ENCODE measurements around the gene OVCA2.

Gene OVCA2

DNA sequence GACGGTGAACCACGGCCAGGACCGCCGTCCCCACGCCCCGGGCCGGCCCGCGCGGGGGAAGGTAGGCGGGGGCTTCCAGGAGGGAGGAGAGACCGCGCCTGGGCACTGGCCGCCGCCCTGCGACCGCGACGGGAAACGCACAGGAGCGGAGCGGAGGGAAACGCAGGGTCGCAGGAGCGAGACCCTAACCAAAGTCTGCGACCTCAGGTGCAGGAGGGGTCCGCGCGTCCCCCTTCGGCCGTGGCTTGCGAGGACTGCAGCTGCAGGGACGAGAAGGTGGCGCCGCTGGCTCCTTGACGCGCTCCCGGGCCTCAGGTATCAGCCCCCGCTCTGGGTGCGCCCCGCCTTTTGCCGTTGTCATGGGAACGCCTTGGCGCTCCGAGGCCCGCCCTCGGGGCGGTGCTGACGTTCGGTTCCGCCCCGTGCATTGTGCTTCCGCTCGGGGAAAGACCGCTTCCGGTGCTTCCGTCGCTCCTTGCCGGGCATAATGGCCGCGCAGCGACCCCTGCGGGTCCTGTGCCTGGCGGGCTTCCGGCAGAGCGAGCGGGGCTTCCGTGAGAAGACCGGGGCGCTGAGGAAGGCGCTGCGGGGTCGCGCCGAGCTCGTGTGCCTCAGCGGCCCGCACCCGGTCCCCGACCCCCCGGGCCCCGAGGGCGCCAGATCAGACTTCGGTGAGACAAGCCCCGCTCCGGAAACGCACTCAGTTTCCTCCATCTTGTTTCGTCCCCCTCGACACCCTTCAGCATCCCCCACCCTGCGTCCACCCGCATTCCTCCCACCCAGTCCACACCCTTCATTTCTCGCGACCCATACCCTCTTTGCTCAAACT, at the start of gene OVCA2:
Gene OVCA2, plus strand, starts transcription at position 462 of the 829 bp plus-strand sequence. Its CDS starts 26 bp downstream, at position 488.
- DNase-seq, result peak; percentile 97
- in situ Hi-C loops (cut with HindIII; ENCODE audit: low pct_ligation_motif_present, low pct_unique_long_range_greater_than_20kb, low sequenced_read_pairs), result loop anchor here (25.0 kb wide), 1 partner anchor 154 kb away; no protein-coding TSS in a partner anchor

- no peak for DNase-seq
- in situ Hi-C loops (cut with HindIII; ENCODE audit: low pct_ligation_motif_present, low pct_unique_long_range_greater_than_20kb, low sequenced_read_pairs), result no loop called here
Observed at GRCh38 chr17:1992541-1992940, 49.3 kb upstream of the OVCA2 start.

DNA sequence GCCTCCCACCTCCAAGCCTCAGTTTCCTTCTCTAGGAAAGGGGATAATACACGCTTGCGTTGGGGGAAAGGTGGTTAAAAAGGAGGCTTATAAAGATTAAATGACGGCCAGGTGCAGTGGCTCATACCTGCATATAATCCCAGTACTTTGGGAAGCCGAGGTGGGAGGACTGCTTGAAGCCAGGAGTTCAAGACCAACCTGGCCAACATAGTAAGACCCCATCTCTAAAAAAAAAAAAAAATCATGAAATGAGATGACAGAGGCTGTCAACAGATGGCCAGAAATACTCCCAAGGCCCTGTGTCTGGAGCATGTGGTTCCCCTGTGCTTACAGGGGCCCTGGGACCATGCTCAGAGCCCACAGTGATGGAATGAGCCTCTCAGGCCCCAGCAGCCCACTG, 47.1 kb upstream of the OVCA2 start:
- DNase-seq, result no peak
- in situ Hi-C loops (cut with HindIII; ENCODE audit: low pct_ligation_motif_present, low pct_unique_long_range_greater_than_20kb, low sequenced_read_pairs), result no loop called here

DNA sequence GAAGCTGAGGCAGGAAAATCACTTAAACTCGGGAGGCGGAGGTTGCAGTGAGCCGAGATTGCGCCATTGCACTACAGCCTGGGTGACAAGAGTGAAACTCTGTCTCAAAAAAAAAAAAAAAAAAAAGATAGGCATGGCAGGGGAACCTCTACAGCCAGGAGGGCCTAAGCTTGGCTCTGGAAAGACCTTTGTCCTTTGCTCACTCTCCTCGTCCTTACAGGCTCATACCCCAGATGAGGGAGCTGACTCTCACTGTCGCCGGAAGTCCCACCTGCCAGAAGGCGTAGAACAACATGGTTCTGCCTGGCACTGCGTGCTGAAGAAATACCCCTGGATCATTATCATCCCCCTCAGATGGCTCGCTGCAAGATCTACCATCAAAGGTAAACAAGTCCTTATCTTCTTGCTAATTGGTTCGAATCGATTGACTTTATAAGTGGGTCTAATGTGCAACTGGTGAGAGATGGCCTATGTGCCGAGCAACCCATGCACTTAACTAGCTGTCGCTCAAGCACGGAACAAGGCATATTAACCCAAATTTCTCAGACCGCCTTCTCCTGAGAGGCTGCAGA, 46.4 kb upstream of the OVCA2 start:
- in situ Hi-C loops (cut with HindIII; ENCODE audit: low pct_ligation_motif_present, low pct_unique_long_range_greater_than_20kb, low sequenced_read_pairs), result no loop called here
- no peak for DNase-seq

- in situ Hi-C loops (cut with HindIII; ENCODE audit: low pct_ligation_motif_present, low pct_unique_long_range_greater_than_20kb, low sequenced_read_pairs), result no loop called here
- no peak for DNase-seq
Observed at GRCh38 chr17:1995907-1996799, 45.7 kb upstream of the OVCA2 start.

DNA sequence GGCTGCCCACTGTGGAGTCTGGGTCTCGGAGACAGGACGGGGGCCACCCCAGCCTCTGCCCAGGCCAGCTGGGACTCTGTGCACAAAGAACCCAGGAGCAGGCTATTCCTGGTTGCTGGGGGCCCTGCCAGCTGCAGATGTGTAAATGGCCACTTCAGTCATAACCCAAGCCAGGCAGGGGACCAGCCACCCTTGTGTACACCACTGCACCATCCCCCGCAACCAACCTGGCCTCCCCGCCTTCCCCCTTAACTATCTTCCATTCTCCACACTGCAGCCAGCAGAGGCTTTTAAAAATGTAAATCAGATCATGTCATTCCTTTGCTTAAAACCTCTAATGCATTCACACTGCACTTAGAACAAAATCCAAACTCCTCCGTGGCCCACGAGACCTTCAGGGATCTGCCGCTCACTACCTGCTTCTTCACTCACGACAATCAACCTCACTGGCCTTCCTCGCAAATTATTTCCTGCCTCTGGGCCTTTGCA, 45.0 kb upstream of the OVCA2 start:
- no peak for DNase-seq
- in situ Hi-C loops (cut with HindIII; ENCODE audit: low pct_ligation_motif_present, low pct_unique_long_range_greater_than_20kb, low sequenced_read_pairs), result no loop called here

- in situ Hi-C loops (cut with HindIII; ENCODE audit: low pct_ligation_motif_present, low pct_unique_long_range_greater_than_20kb, low sequenced_read_pairs), result no loop called here
- peak; percentile 34 for DNase-seq
Observed at GRCh38 chr17:1997289-1997926, 44.4 kb upstream of the OVCA2 start.

GRCh38 chr17:1997927-1998742, 43.7 kb upstream of the OVCA2 start:
- in situ Hi-C loops (cut with HindIII; ENCODE audit: low pct_ligation_motif_present, low pct_unique_long_range_greater_than_20kb, low sequenced_read_pairs), result no loop called here
- DNase-seq, result peak; percentile 34

DNA sequence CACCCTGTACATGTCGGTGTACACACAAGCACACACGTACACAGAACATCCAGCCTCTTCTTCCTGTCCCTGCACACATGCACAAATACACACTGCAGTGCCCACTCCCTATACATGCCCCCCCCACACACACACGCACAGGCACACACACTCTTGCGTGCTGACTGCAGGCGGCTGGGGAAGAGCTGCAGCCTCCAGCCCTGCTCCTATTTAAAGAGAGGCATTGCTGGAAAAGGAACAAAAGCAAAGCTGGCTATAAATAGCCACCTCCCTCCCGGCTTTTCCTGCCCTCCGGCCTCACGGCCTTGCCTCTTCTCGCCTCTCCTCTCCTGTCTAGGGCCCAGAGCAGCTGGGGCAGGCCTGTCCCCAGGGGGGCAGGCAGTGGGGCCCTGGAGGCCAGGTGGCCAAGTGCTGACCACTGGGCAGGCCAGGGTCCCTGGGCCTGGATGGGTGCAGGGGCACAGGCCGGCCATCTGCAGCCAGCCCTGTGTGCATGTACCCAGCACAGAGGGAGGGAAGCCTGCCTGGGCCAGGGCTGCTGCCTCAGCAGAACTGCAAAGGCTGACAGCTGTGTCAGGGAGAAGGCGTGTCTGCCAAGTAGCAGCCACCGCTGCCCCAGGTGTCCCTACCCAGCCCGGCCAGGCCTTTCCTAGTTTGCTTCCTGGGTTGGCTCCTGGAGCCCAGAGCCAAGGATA, 42.1 kb upstream of the OVCA2 start:
- in situ Hi-C loops (cut with HindIII; ENCODE audit: low pct_ligation_motif_present, low pct_unique_long_range_greater_than_20kb, low sequenced_read_pairs), result no loop called here
- no peak for DNase-seq

- in situ Hi-C loops (cut with HindIII; ENCODE audit: low pct_ligation_motif_present, low pct_unique_long_range_greater_than_20kb, low sequenced_read_pairs), result no loop called here
- no peak for DNase-seq
Observed at GRCh38 chr17:2002767-2003329, 39.0 kb upstream of the OVCA2 start.

GRCh38 chr17:2003525-2003924, 38.3 kb upstream of the OVCA2 start:
- in situ Hi-C loops (cut with HindIII; ENCODE audit: low pct_ligation_motif_present, low pct_unique_long_range_greater_than_20kb, low sequenced_read_pairs), result no loop called here
- DNase-seq, result no peak

DNA sequence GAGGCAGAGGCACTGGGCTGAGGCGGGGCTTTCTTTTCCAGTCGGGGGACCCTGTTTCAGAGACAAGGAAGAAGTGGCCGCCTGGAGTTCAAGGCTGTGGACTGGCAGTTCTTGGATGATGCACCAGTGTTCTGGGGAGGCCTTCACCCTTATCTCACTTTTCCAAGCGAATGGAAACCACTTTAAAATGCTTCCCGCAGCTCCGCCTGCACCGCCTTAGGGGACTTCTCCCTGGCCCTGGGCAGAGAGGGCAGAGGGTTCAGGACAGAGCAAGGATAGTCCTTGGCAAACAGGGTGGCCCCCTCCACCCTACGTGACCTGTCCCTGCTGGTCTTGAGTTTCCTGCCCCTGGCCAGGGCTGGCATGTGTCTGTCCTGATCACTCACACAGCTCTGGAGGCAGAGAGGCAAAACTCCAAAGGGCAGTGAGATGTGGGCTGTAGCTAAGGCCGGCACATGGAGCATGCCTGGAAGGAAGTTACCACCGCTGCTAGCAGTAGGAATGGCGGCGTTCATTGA, 37.3 kb upstream of the OVCA2 start:
- DNase-seq, result no peak
- in situ Hi-C loops (cut with HindIII; ENCODE audit: low pct_ligation_motif_present, low pct_unique_long_range_greater_than_20kb, low sequenced_read_pairs), result no loop called here

GRCh38 chr17:2008332-2009126, 33.3 kb upstream of the OVCA2 start:
- in situ Hi-C loops (cut with HindIII; ENCODE audit: low pct_ligation_motif_present, low pct_unique_long_range_greater_than_20kb, low sequenced_read_pairs), result no loop called here
- DNase-seq, result no peak

DNA sequence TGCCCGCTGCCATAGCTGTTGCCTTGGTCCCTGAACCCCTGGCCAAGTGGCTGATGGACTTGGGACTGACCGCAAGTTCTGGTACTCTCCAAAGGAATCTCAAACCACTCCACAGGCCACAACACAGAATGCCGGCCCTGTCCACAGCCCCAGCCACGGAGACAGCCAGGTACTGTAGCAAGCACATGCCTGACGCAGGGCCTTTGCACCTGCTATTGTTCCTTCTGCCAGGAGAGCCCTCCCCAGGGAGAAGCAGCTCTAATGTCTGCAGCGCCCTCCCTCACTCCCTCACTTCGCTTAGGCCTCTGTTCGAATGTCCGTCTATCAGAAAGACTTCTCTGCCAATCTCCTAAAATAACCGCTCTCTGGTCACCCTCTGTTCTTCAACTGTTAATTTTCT, 32.1 kb upstream of the OVCA2 start:
- DNase-seq, result no peak
- in situ Hi-C loops (cut with HindIII; ENCODE audit: low pct_ligation_motif_present, low pct_unique_long_range_greater_than_20kb, low sequenced_read_pairs), result no loop called here

DNA sequence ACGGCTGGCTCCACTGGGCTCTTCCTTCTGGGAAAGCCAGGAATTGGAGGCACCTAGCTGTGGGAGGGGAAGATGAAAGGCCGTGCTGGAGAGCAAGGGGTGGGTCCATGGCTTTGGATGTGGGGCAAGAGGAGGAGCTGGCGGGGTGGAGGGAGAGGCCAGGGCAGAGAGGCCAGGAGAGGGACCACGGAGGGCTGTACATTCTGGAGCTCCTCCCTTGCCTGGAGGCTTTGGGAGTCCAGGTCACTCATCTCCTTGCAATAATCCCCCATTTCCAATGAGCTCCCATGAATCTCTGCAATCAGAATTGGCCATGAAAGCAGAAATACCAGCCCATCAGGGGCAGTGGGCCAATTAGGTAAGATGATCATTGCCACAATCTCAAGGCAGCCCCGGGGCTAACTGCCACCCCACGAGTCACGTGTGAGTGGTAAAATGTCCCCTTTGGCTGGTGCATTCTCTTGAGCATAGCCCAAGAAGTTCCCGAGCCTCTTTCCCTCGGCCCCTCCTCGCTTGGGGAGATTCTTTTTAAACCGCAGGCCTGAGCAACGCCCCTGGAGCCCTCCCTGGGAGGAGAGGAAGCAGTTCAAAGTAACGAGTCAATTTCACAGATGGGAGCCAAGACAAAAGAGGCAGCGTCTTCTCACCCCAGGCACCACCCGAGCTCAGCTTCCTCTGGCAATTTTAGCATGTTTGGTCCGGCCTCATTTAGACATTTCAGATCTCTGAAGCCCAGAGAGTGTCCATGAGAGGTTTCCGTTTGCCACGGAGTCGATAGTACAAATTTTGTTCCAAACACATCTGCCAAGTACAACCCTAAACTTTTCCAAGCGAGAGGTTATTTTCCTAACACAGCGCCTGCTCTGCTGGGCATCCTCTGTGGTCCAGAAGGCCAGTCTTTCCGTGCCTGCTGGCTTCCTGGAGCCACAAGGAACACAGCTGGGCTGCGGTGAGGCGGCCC, 30.1 kb upstream of the OVCA2 start:
- in situ Hi-C loops (cut with HindIII; ENCODE audit: low pct_ligation_motif_present, low pct_unique_long_range_greater_than_20kb, low sequenced_read_pairs), result no loop called here
- DNase-seq, result no peak
